Measurements from ENCODE around the gene CELSR2. TPM values are rescaled to one million over a fixed set of nuclear protein-coding genes. Genes with fewer than 3 reads are reported as not detected.
A peak's percentile ranks its signal among the peaks of the same experiment; 100 is the strongest.

CELSR2 gene
- total RNA-seq, 4 donors from 2014 or later, result 14.0 to 16.7 (median 16.3) TPM

- DNase-seq (ENCODE audit: low spot score in 2 of 2), result peak in 1 of 2 donors; percentile 22
- no peak overlapping the region for H3K4me3 ChIP-seq
- 74 to 78% methylated on average over 12 of the region's 12 CpGs for WGBS, 2 donors
- no peaks in the 10 kb centered on the region for H3K9me3 ChIP-seq
- peaks cover 0 to 84% (median 0%) of the 10 kb centered on the region in 3 donors for H3K36me3 ChIP-seq
- TF ChIP-seq CTCF (IDR thresholded peaks at IDR 0.05) (no peak), EP300 (IDR thresholded peaks at IDR 0.05) (no peak), POLR2A (IDR thresholded peaks at IDR 0.05) (no peak)
- no peaks in the 10 kb centered on the region for H3K27me3 ChIP-seq
- H3K4me1 ChIP-seq, result peaks cover 0 to 5% (median 0%) of the 10 kb centered on the region in 4 donors
- peak overlapping the region in 3 of 4 donors; percentile 23 to 52 (median 28) for H3K27ac ChIP-seq
Measured at GRCh38 chr1:109312978-109313775, 63.8 kb downstream of the CELSR2 start.

GRCh38 chr1:109314795-109315194 is 65.5 kb downstream of the CELSR2 start:
- H3K36me3 ChIP-seq, result peaks cover 0 to 92% (median 0%) of the 10 kb centered on the region in 3 donors
- H3K4me3 ChIP-seq, result no peak overlapping the region
- peaks cover 0 to 5% (median 0%) of the 10 kb centered on the region in 4 donors for H3K4me1 ChIP-seq
- H3K27me3 ChIP-seq, result no peaks in the 10 kb centered on the region
- TF ChIP-seq EP300 (IDR thresholded peaks at IDR 0.05) (peak in 1 of 2 donors; percentile 8), CTCF (IDR thresholded peaks at IDR 0.05) (no peak)
- WGBS, 2 donors, result 60 to 67% methylated on average over 1 of the region's 1 CpG
- no peaks in the 10 kb centered on the region for H3K9me3 ChIP-seq
- H3K27ac ChIP-seq, result peak overlapping the region in 2 of 4 donors; percentile 44 to 49
- DNase-seq (ENCODE audit: low spot score in 2 of 2), result no peak

- Histone ChIP-seq H3K36me3 (peaks cover 0 to 92% (median 0%) of the 10 kb centered on the region in 3 donors), H3K27me3 (no peaks in the 10 kb centered on the region), H3K4me3 (no peak overlapping the region), H3K27ac (peak overlapping the region in 2 of 4 donors; percentile 44 to 49), H3K9me3 (no peaks in the 10 kb centered on the region), H3K4me1 (peaks cover 0 to 5% (median 0%) of the 10 kb centered on the region in 4 donors)
- 86 to 87% methylated on average over 4 of the region's 4 CpGs for WGBS, 2 donors
- DNase-seq (ENCODE audit: low spot score in 2 of 2), result no peak
- TF ChIP-seq EP300 (IDR thresholded peaks at IDR 0.05) (no peak), CTCF (IDR thresholded peaks at IDR 0.05) (no peak), POLR2A (IDR thresholded peaks at IDR 0.05) (no peak)
Measured at GRCh38 chr1:109315288-109315687, 65.9 kb downstream of the CELSR2 start.

- 98% methylated on average over 1 of the region's 1 CpG for WGBS, 2 donors
Measured at GRCh38 chr1:109316506-109316905, 67.2 kb downstream of the CELSR2 start.

More at GRCh38 chr1:109316506-109316905, 67.2 kb downstream of the CELSR2 start:
- no peak for TF ChIP-seq EP300 (IDR thresholded peaks at IDR 0.05)
- no peak for TF ChIP-seq CTCF (IDR thresholded peaks at IDR 0.05)
- no peak for TF ChIP-seq POLR2A (IDR thresholded peaks at IDR 0.05)
- Histone ChIP-seq H3K27me3 (no peaks in the 10 kb centered on the region), H3K4me3 (no peak overlapping the region), H3K36me3 (peaks cover 0 to 92% (median 0%) of the 10 kb centered on the region in 3 donors), H3K9me3 (no peaks in the 10 kb centered on the region), H3K27ac (peak overlapping the region in 1 of 4 donors; percentile 5), H3K4me1 (peaks cover 0 to 5% (median 0%) of the 10 kb centered on the region in 4 donors)
- no peak for DNase-seq (ENCODE audit: low spot score in 2 of 2)
